Left ventricle myocardium inferior (tissue), 1 donor: ENCODE measurements around the gene ENTPD8. TPM values are rescaled to one million over a fixed set of nuclear protein-coding genes. Genes with fewer than 3 reads are reported as not detected.
"Not testable (repeated sequence)": the region's sequence is repeated elsewhere in the genome, so short reads cannot be mapped to it uniquely, and the experiment has no call there.

ENCODE experiments used
- DNase-seq: peaks from one replicate; pipeline ENCODE4 v3.0.0-alpha.2; 2020
- H3K27ac ChIP-seq: fragments of 200-600 bp; replicated peaks from 2 replicates; pipeline ENCODE4 v1.8.0; 2021
- H3K27me3 ChIP-seq: fragments of 200-600 bp; 2 replicates; pipeline ENCODE4 v1.8.0; 2021; ENCODE audit warnings: low read depth
- H3K36me3 ChIP-seq: fragments of 200-600 bp; 2 replicates; pipeline ENCODE4 v1.8.0; 2021
- H3K4me1 ChIP-seq: fragments of 200-600 bp; 2 replicates; pipeline ENCODE4 v1.8.0; 2021
- H3K4me3 ChIP-seq: fragments of 200-600 bp; 2 replicates; pipeline ENCODE4 v1.8.0; 2021; ENCODE audit warnings: mild to moderate bottlenecking, moderate library complexity
- H3K9me3 ChIP-seq: fragments of 200-600 bp; replicated peaks from 2 replicates; pipeline ENCODE4 v1.8.0; 2021
- intact Hi-C: fragments of 100-400 bp; cut with micrococcal nuclease; formaldehyde crosslinking; loops from one replicate; pipeline ENCODE4 v1.11.0; 2022
- total RNA-seq: library from RNA; stranded (reverse); fragmentation: NEBNext Ultra II Directional; extraction: Animal tissue kit (Norgen Biotek cat#: 25700); gene quantifications from one replicate; pipeline ENCODE4 v1.2.1, GENCODE V29; 2021
- TF ChIP-seq, protein P1 (sequence below): fragments of 200-600 bp; IDR thresholded peaks from 2 replicates; pipeline ENCODE4 v1.8.0; 2021; ENCODE audit warnings: antibody characterized with exemption, mild to moderate bottlenecking, borderline replicate concordance
- donor health status: DM: no; HTN: yes; CAD: no; lungs with severe emphysema.

Gene ENTPD8
- total RNA-seq, 1 donor from 2014 or later = not detected

DNA sequence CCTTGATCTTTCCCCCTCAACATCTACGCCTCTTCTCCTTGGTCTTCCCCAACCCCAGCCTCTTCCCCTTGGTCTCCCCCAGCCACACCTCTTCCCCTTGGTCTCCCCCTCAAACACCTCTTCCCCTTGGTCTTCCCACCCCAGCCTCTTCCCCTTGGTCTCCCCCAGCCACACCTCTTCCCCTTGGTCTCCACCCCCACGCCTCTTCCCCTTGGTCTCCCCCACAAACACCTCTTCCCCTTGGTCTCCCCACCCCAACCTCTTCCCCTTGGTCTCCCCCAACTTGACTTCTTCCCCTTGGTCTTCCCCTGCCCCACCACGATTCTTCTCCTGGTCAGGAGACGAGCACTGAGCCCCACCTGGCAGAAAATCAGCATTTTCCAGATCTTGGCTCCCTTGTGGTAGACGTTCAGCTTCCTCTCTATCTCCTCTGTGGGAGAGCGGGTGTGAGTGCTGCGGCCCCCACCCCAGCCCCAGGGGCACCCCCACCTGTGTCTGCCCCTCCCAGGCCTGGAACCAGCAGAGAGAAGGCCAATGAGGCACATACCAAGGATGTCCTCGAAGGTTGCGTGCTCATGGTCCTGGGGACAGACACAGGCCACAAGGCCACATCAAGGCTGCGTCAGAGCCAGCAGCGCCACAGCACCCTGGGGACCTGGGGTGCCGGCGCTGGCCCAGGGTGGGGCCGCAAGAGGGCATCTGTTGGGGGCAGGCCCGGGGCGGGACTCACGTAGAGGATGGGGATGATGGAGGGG is 11.0 kb upstream of the ENTPD8 start:
- TF ChIP-seq, protein P1, sequence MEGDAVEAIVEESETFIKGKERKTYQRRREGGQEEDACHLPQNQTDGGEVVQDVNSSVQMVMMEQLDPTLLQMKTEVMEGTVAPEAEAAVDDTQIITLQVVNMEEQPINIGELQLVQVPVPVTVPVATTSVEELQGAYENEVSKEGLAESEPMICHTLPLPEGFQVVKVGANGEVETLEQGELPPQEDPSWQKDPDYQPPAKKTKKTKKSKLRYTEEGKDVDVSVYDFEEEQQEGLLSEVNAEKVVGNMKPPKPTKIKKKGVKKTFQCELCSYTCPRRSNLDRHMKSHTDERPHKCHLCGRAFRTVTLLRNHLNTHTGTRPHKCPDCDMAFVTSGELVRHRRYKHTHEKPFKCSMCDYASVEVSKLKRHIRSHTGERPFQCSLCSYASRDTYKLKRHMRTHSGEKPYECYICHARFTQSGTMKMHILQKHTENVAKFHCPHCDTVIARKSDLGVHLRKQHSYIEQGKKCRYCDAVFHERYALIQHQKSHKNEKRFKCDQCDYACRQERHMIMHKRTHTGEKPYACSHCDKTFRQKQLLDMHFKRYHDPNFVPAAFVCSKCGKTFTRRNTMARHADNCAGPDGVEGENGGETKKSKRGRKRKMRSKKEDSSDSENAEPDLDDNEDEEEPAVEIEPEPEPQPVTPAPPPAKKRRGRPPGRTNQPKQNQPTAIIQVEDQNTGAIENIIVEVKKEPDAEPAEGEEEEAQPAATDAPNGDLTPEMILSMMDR = no peak
- Histone ChIP-seq H3K9me3 (no peaks in the 10 kb centered on the region), H3K4me1 (peaks cover 21% of the 10 kb centered on the region), H3K27ac (no peak overlapping the region), H3K36me3 (peaks cover 22% of the 10 kb centered on the region), H3K27me3 (no peaks in the 10 kb centered on the region), H3K4me3 (no peak overlapping the region)
- intact Hi-C loops = no loop called here
- DNase-seq = peak; percentile 11

DNA sequence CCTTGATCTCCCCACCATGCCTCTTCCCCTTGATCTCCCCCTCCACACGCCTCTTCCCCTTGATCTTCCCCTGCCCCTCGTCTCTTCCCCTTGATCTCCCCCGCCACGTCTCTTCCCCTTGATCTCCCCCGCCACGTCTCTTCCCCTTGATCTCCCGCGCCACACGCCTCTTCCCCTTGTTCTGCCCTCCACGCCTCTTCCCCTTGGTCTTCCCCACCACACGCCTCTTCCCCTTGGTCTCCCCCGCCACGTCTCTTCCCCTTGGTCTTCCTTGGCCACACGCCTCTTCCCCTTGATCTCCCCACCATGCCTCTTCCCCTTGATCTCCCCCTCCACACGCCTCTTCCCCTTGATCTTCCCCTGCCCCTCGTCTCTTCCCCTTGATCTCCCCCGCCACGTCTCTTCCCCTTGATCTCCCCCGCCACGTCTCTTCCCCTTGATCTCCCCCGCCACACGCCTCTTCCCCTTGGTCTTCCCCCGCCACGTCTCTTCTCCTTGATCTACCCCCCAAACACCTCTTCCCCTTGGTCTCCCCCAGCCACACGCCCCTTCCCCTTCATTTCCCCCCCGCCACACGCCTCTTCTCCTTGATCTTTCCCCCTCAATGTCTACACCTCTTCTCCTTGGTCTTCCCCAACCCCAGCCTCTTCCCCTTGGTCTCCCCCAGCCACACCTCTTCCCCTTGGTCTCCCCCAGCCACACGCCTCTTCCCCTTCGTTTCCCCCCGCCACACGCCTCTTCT is 10.3 kb upstream of the ENTPD8 start:
- H3K36me3 ChIP-seq = peaks cover 22% of the 10 kb centered on the region
- H3K4me3 ChIP-seq, H3K9me3 ChIP-seq, intact Hi-C loops, H3K27me3 ChIP-seq, H3K27ac ChIP-seq, DNase-seq: not testable (repeated sequence)
- H3K4me1 ChIP-seq = peaks cover 21% of the 10 kb centered on the region

DNA sequence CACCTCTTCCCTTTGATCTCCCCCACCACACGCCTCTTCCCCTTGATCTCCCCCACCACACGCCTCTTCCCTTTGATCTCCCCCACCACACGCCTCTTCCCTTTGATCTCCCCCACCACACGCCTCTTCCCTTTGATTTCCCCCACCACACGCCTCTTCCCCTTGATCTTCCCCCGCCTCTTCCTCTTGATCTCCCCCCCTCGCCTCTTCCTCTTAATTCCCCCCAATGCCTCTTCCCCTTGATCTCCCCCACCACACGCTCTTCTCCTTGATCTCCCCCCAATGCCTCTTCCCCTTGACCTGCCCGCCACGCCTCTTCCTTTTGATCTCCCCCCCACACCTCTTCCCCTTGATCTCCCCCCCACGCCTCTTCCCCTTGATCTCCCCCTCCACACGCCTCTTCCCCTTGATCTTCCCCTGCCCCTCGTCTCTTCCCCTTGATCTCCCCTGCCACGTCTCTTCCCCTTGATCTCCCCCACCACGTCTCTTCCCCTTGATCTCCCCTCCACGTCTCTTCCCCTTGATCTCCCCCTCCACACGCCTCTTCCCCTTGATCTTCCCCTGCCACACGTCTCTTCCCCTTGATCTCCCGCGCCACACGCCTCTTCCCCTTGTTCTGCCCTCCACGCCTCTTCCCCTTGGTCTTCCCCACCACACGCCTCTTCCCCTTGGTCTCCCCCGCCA is 9.5 kb upstream of the ENTPD8 start:
- H3K27ac ChIP-seq, intact Hi-C loops, H3K9me3 ChIP-seq, H3K4me3 ChIP-seq, H3K27me3 ChIP-seq: not testable (repeated sequence)
- DNase-seq = peak; percentile 13
- Histone ChIP-seq H3K36me3 (peaks cover 22% of the 10 kb centered on the region), H3K4me1 (peaks cover 21% of the 10 kb centered on the region)

DNA sequence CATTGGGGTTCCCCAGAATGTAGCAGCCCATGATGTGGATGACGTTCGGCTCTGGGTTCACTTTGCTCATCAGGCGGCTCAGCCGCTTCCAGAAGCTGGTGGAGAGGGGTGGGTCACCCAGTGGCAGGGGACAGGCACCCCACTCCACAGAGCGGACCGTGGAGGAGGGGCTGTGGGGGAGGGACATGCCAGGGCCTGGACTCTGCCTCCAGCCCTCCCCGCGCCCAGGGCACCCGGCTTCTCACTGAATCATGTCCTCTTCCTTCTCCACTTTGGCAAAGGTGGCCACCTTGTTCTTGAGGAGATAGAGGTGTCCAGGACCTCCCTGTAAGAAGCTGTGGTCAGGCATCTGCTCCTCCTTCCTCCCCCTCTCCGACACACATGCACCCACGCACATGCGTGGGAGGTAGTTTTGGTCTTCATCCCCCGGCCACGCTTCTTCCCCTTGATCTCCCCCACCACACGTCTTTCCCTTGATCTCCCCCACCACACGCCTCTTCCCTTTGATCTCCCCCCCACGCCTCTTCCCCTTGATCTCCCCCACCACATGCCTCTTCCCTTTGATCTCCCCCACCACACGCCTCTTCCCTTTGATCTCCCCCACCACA is 8.9 kb upstream of the ENTPD8 start:
- intact Hi-C loops = no loop called here

DNA sequence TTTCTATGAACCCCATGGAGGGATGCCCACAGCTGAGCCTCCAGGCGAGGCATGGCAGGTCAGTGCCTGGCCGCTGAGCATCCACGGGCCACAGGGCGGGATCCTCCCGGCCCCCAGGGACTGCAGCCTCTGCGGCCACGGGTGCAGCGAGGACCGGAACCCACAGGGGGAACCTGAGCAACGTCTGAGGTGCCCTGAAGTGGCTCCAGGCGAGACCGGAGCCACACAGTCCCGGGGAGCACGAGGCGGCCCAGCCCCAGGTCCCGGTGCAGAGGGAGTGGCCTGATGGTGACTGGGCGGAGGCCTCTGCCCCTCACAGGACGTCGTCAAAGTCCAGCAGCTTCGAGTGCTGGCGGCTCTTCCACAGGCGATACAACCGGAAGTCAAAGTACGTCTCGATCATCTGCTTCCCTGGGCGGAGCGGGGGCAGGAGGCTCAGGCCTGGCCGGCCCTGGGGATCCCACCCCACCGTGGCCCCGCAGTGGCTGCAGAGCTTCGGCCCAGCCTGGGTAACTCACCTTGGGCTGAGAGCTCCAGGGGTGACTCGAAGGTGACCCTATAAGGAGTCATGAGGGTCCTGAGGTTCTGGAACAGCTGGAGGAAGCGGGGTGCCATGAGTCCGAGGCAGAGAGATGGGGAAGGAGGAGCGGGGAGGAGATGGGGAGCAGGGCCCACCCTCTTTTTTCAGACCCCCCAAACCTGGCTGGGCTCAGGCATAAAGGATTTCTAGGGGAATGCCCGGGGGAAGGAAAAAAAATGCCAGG is 8.1 kb upstream of the ENTPD8 start:
- H3K27me3 ChIP-seq = peaks cover 8% of the 10 kb centered on the region
- H3K27ac ChIP-seq = no peak overlapping the region
- intact Hi-C loops = no loop called here
- no peaks in the 10 kb centered on the region for H3K9me3 ChIP-seq
- TF ChIP-seq, protein P1 = no peak
- no peak overlapping the region for H3K4me3 ChIP-seq
- peaks cover 22% of the 10 kb centered on the region for H3K36me3 ChIP-seq
- DNase-seq = no peak
- peaks cover 11% of the 10 kb centered on the region for H3K4me1 ChIP-seq

More for the DNA sequence above, 8.9 kb upstream of the ENTPD8 start:
- no peak for DNase-seq
- TF ChIP-seq, protein P1 = no peak
- Histone ChIP-seq H3K36me3 (peaks cover 22% of the 10 kb centered on the region), H3K27ac (no peak overlapping the region), H3K4me3 (no peak overlapping the region), H3K27me3 (no peaks in the 10 kb centered on the region), H3K4me1 (peaks cover 17% of the 10 kb centered on the region), H3K9me3 (no peaks in the 10 kb centered on the region)

DNA sequence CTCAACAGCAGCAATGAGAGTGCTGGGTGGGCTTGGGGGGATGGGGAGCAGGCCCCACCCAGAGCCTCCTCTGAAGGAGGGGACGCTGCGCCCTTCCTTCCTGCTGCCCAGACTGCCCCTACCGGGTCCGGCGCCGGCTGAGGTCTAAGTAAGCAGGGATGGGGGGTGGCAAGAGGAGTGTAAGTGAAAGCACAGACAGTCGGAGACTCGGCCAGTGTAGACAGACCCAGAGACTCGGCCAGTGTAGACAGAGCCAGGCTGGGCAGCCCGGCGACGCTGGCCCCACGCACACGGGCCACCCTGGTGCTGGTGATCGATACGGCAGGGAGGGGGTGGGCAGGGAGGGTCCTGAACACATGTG is 7.4 kb upstream of the ENTPD8 start:
- no peak for DNase-seq

More for the DNA sequence above, 7.4 kb upstream of the ENTPD8 start:
- no peak overlapping the region for H3K27ac ChIP-seq
- peaks cover 14% of the 10 kb centered on the region for H3K27me3 ChIP-seq
- H3K4me1 ChIP-seq = peaks cover 7% of the 10 kb centered on the region
- TF ChIP-seq, protein P1 = no peak
- intact Hi-C loops = no loop called here
- H3K36me3 ChIP-seq = peaks cover 22% of the 10 kb centered on the region
- no peaks in the 10 kb centered on the region for H3K9me3 ChIP-seq
- H3K4me3 ChIP-seq = no peak overlapping the region
